GM23248 (cell line): ENCODE data around the gene PLSCR1.

Source experiments
- EZH2 ChIP-seq: fragments of 200-600 bp; sonication (generic); IDR thresholded peaks from 2 replicates; pipeline ENCODE4 v1.6.1; 2018; ENCODE audit warnings: antibody characterized with exemption, mild to moderate bottlenecking; ENCODE audit not compliant: insufficient read depth, poor library complexity, severe bottlenecking
- EZH2phosphoT487 ChIP-seq: fragments of 200-600 bp; sonication (generic); IDR thresholded peaks from 2 replicates; pipeline ENCODE4 v1.6.1; 2018; ENCODE audit warnings: antibody characterized with exemption, moderate library complexity, mild to moderate bottlenecking, low read depth; ENCODE audit not compliant: insufficient read depth

- TF ChIP-seq EZH2 (no peak), EZH2phosphoT487 (no peak)
These were observed 6.5 kb upstream of the PLSCR1 start for GRCh38 chr3:146550743-146551510.
